CD4-positive, CD25-positive, alpha-beta regulatory T cell (primary cell): ENCODE measurements around the gene LIN7A. TPM values are rescaled to one million over a fixed set of nuclear protein-coding genes. Genes with fewer than 3 reads are reported as not detected.

ENCODE experiments used
- ATAC-seq, 2 donors: fragments of 150-1000 bp; cut with Tn5 transposase; one replicate each; pipeline ENCODE4 v1.10.0; 2021; ENCODE audit warnings: low read depth in 2 of 2, moderate number of reproducible peaks in 2 of 2, moderate library complexity in 1 of 2
- DNase-seq, 3 donors: peaks; one replicate each; pipeline versions ENCODE4 v3.0.0 to v3.0.0-alpha.2; 2012 to 2022; ENCODE audit warnings: mixed read lengths in 1 of 3
- H3K27ac ChIP-seq: one replicate; pipeline ENCODE4 v1.7.0; 2013; ENCODE audit warnings: mild to moderate bottlenecking, low read length; ENCODE audit not compliant: insufficient read depth, poor library complexity, severe bottlenecking
- H3K27me3 ChIP-seq: one replicate; pipeline ENCODE4 v1.7.0; 2013; ENCODE audit warnings: low read length; ENCODE audit not compliant: control insufficient read depth, insufficient read depth
- H3K36me3 ChIP-seq: one replicate; pipeline ENCODE4 v1.7.0; 2013; ENCODE audit warnings: mild to moderate bottlenecking, low read length, moderate library complexity; ENCODE audit not compliant: control insufficient read depth, insufficient read depth
- H3K4me1 ChIP-seq: 2 replicates; pipeline ENCODE4 v1.7.0; 2013; ENCODE audit warnings: mild to moderate bottlenecking, low read length; ENCODE audit not compliant: insufficient read depth, control insufficient read depth, poor library complexity, severe bottlenecking
- H3K4me3 ChIP-seq: one replicate; pipeline ENCODE4 v1.7.0; 2013; ENCODE audit warnings: low read depth, mild to moderate bottlenecking, low read length, moderate library complexity
- H3K9me3 ChIP-seq, 2 experiments: 1 replicate in 1 of 2; 2 replicates in 1 of 2; pipeline ENCODE4 v1.7.0; 2013; ENCODE audit warnings: low read length in 2 of 2, mild to moderate bottlenecking in 1 of 2, moderate library complexity in 1 of 2; ENCODE audit not compliant: control insufficient read depth in 2 of 2
- H3K27ac Mint-ChIP-seq, 3 donors: one replicate each; pipeline ENCODE4 v1.8.0; 2020 to 2022; ENCODE audit warnings: mild to moderate bottlenecking in 3 of 3, mixed read lengths in 3 of 3, moderate library complexity in 2 of 3
- H3K27me3 Mint-ChIP-seq: one replicate; pipeline ENCODE4 v1.8.0; 2022; ENCODE audit warnings: mild to moderate bottlenecking, mixed read lengths
- H3K36me3 Mint-ChIP-seq: one replicate; pipeline ENCODE4 v1.8.0; 2020; ENCODE audit warnings: mixed read lengths
- H3K4me1 Mint-ChIP-seq, 4 donors: one replicate each; pipeline ENCODE4 v1.8.0; 2020 to 2022; ENCODE audit warnings: mixed read lengths in 4 of 4, mild to moderate bottlenecking in 1 of 4
- H3K4me3 Mint-ChIP-seq, 4 donors: one replicate each; pipeline ENCODE4 v1.8.0; 2020 to 2022; ENCODE audit warnings: mild to moderate bottlenecking in 4 of 4, mixed read lengths in 4 of 4, moderate library complexity in 3 of 4
- H3K9me3 Mint-ChIP-seq, 7 donors: one replicate each; pipeline ENCODE4 v1.8.0; 2020 to 2022; ENCODE audit warnings: mixed read lengths in 7 of 7, mild to moderate bottlenecking in 3 of 7, moderate library complexity in 2 of 7
- polyA plus RNA-seq, 4 donors: library from polyadenylated mRNA; unstranded; fragments of 300-500 nt; fragmentation: Illumina TruSeq; gene quantifications; one replicate each; pipeline ENCODE4 v1.2.3, GENCODE V29; 2021
- total RNA-seq: library from RNA; stranded (reverse); gene quantifications from one replicate; pipeline ENCODE4 v1.2.3, GENCODE V29; 2022

The LIN7A gene
- total and polyA plus RNA-seq, 5 donors from 2014 or later, result 0.05 to 0.80 (median 0.30) TPM

- Mint-ChIP-seq H3K27me3 (no peaks in the 10 kb centered on the region), H3K27ac (no peak overlapping the region)
Observed at GRCh38 chr12:80864046-80864735, 73.5 kb downstream of the LIN7A start.

GRCh38 chr12:80862531-80862930, 75.2 kb downstream of the LIN7A start:
- no peaks in the 10 kb centered on the region for H3K36me3 ChIP-seq
- Mint-ChIP-seq H3K36me3 (no peaks in the 10 kb centered on the region), H3K4me1 (no peaks in the 10 kb centered on the region), H3K9me3 (peaks cover 0 to 15% (median 1%) of the 10 kb centered on the region in 7 donors), H3K27ac (no peak overlapping the region), H3K4me3 (no peak overlapping the region), H3K27me3 (no peaks in the 10 kb centered on the region)
- no peak for ATAC-seq
- no peak for DNase-seq
- no peaks in the 10 kb centered on the region for H3K9me3 ChIP-seq
- no peaks in the 10 kb centered on the region for H3K27me3 ChIP-seq
- H3K27ac ChIP-seq, result no peak overlapping the region
- no peak overlapping the region for H3K4me3 ChIP-seq
- no peaks in the 10 kb centered on the region for H3K4me1 ChIP-seq

More at GRCh38 chr12:80864046-80864735, 73.5 kb downstream of the LIN7A start:
- H3K27ac ChIP-seq, result no peak overlapping the region
- DNase-seq (no peak), ATAC-seq (no peak)
- H3K9me3 ChIP-seq, result no peaks in the 10 kb centered on the region
- no peaks in the 10 kb centered on the region for H3K36me3 Mint-ChIP-seq
- no peak overlapping the region for H3K4me3 Mint-ChIP-seq
- H3K9me3 Mint-ChIP-seq, result peaks cover 0 to 16% (median 4%) of the 10 kb centered on the region in 7 donors
- H3K36me3 ChIP-seq, result no peaks in the 10 kb centered on the region
- H3K4me1 Mint-ChIP-seq, result no peaks in the 10 kb centered on the region
- H3K4me3 ChIP-seq, result no peak overlapping the region
- H3K4me1 ChIP-seq, result no peaks in the 10 kb centered on the region
- H3K27me3 ChIP-seq, result no peaks in the 10 kb centered on the region

- DNase-seq (no peak), ATAC-seq (no peak)
- Mint-ChIP-seq H3K4me3 (no peak overlapping the region), H3K36me3 (no peaks in the 10 kb centered on the region), H3K27ac (no peak overlapping the region), H3K27me3 (no peaks in the 10 kb centered on the region), H3K9me3 (peaks cover 0 to 15% (median 1%) of the 10 kb centered on the region in 7 donors), H3K4me1 (no peaks in the 10 kb centered on the region)
- Histone ChIP-seq H3K36me3 (no peaks in the 10 kb centered on the region), H3K27ac (no peak overlapping the region), H3K4me3 (no peak overlapping the region), H3K27me3 (no peaks in the 10 kb centered on the region), H3K4me1 (no peaks in the 10 kb centered on the region), H3K9me3 (no peaks in the 10 kb centered on the region)
Observed at GRCh38 chr12:80861641-80862378, 75.9 kb downstream of the LIN7A start.

- H3K27ac ChIP-seq, result no peak overlapping the region
- no peaks in the 10 kb centered on the region for H3K36me3 Mint-ChIP-seq
- no peaks in the 10 kb centered on the region for H3K4me1 ChIP-seq
- H3K27me3 Mint-ChIP-seq, result no peaks in the 10 kb centered on the region
- no peak overlapping the region for H3K27ac Mint-ChIP-seq
- H3K36me3 ChIP-seq, result no peaks in the 10 kb centered on the region
- H3K9me3 ChIP-seq, result no peaks in the 10 kb centered on the region
- no peak for DNase-seq
- ATAC-seq, result no peak
- no peaks in the 10 kb centered on the region for H3K27me3 ChIP-seq
- no peaks in the 10 kb centered on the region for H3K4me1 Mint-ChIP-seq
- no peak overlapping the region for H3K4me3 Mint-ChIP-seq
- H3K9me3 Mint-ChIP-seq, result peaks cover 0 to 15% (median 1%) of the 10 kb centered on the region in 7 donors
- H3K4me3 ChIP-seq, result no peak overlapping the region
Observed at GRCh38 chr12:80860928-80861327, 76.8 kb downstream of the LIN7A start.

- Histone ChIP-seq H3K27ac (no peak overlapping the region), H3K9me3 (no peaks in the 10 kb centered on the region), H3K4me3 (no peak overlapping the region), H3K4me1 (no peaks in the 10 kb centered on the region), H3K36me3 (no peaks in the 10 kb centered on the region), H3K27me3 (no peaks in the 10 kb centered on the region)
- Mint-ChIP-seq H3K27me3 (no peaks in the 10 kb centered on the region), H3K9me3 (peaks cover 0 to 15% (median 1%) of the 10 kb centered on the region in 7 donors), H3K27ac (no peak overlapping the region), H3K36me3 (no peaks in the 10 kb centered on the region), H3K4me3 (no peak overlapping the region), H3K4me1 (no peaks in the 10 kb centered on the region)
- DNase-seq (no peak), ATAC-seq (no peak)
Observed at GRCh38 chr12:80860206-80860605, 77.5 kb downstream of the LIN7A start.

- ATAC-seq, result no peak
- H3K36me3 Mint-ChIP-seq, result no peaks in the 10 kb centered on the region
Observed at GRCh38 chr12:80858356-80858755, 79.4 kb downstream of the LIN7A start.

GRCh38 chr12:80857311-80857710, 80.4 kb downstream of the LIN7A start:
- H3K4me1 ChIP-seq, result no peaks in the 10 kb centered on the region
- H3K9me3 Mint-ChIP-seq, result peaks cover 0 to 11% (median 0%) of the 10 kb centered on the region in 7 donors
- H3K27me3 ChIP-seq, result no peaks in the 10 kb centered on the region
- H3K27ac ChIP-seq, result no peak overlapping the region
- H3K36me3 ChIP-seq, result no peaks in the 10 kb centered on the region
- no peaks in the 10 kb centered on the region for H3K9me3 ChIP-seq
- no peak overlapping the region for H3K4me3 ChIP-seq
- no peak for DNase-seq
- no peak for ATAC-seq
- no peaks in the 10 kb centered on the region for H3K4me1 Mint-ChIP-seq
- H3K27me3 Mint-ChIP-seq, result no peaks in the 10 kb centered on the region
- no peak overlapping the region for H3K4me3 Mint-ChIP-seq
- no peak overlapping the region for H3K27ac Mint-ChIP-seq
- no peaks in the 10 kb centered on the region for H3K36me3 Mint-ChIP-seq

More at GRCh38 chr12:80858356-80858755, 79.4 kb downstream of the LIN7A start:
- Histone ChIP-seq H3K9me3 (no peaks in the 10 kb centered on the region), H3K36me3 (no peaks in the 10 kb centered on the region), H3K27ac (no peak overlapping the region), H3K4me1 (no peaks in the 10 kb centered on the region), H3K4me3 (no peak overlapping the region), H3K27me3 (no peaks in the 10 kb centered on the region)
- no peak overlapping the region for H3K4me3 Mint-ChIP-seq
- no peaks in the 10 kb centered on the region for H3K27me3 Mint-ChIP-seq
- H3K4me1 Mint-ChIP-seq, result no peaks in the 10 kb centered on the region
- DNase-seq, result no peak
- H3K9me3 Mint-ChIP-seq, result peaks cover 0 to 15% (median 1%) of the 10 kb centered on the region in 7 donors
- no peak overlapping the region for H3K27ac Mint-ChIP-seq
